ENCODE results near the gene SPATA31D3.
"Not testable (repeated sequence)": the region's sequence is repeated elsewhere in the genome, so short reads cannot be mapped to it uniquely, and the experiment has no call there.

SPATA31D3 gene

GRCh38 chr9:81943393-81943792 is at the start of gene SPATA31D3:
Gene SPATA31D3 (plus strand): TSS chr9:81943500. CDS start chr9:81943586, 86 bp downstream.
- not testable (repeated sequence) for H3K27ac ChIP-seq (ENCODE audit: low read length); H3K36me3 ChIP-seq (replicated peaks; ENCODE audit: low read depth, low read length); H3K79me2 ChIP-seq (ENCODE audit: low read length); H3K9me3 ChIP-seq (ENCODE audit: insufficient read depth, low read length); H3K9ac ChIP-seq (ENCODE audit: low read length); H3K4me2 ChIP-seq (ENCODE audit: low read length); H3K4me1 ChIP-seq (ENCODE audit: low read length); H4K20me1 ChIP-seq (ENCODE audit: insufficient read depth, low read length); H3K27me3 ChIP-seq (ENCODE audit: low read depth, low read length); H2AFZ ChIP-seq (ENCODE audit: low read depth, low read length); H3K4me3 ChIP-seq (ENCODE audit: low read length)

- Histone ChIP-seq H3K27ac (ENCODE audit: low read length) (no peak overlapping the region), H3K4me3 (ENCODE audit: low read length) (no peak overlapping the region), H3K4me2 (ENCODE audit: low read length) (no peak overlapping the region), H3K36me3 (replicated peaks; ENCODE audit: low read depth, low read length) (no peaks in the 10 kb centered on the region), H3K9me3 (ENCODE audit: insufficient read depth, low read length) (no peaks in the 10 kb centered on the region), H4K20me1 (ENCODE audit: insufficient read depth, low read length) (no peaks in the 10 kb centered on the region), H3K4me1 (ENCODE audit: low read length) (peaks cover 22% of the 10 kb centered on the region), H3K27me3 (ENCODE audit: low read depth, low read length) (no peaks in the 10 kb centered on the region), H3K9ac (ENCODE audit: low read length) (no peak overlapping the region), H3K79me2 (ENCODE audit: low read length) (no peaks in the 10 kb centered on the region), H2AFZ (ENCODE audit: low read depth, low read length) (no peak overlapping the region)
- no peak for TF ChIP-seq EZH2phosphoT487 (IDR thresholded peaks at IDR 0.05; ENCODE audit: low read depth)
- TF ChIP-seq, protein P1, sequence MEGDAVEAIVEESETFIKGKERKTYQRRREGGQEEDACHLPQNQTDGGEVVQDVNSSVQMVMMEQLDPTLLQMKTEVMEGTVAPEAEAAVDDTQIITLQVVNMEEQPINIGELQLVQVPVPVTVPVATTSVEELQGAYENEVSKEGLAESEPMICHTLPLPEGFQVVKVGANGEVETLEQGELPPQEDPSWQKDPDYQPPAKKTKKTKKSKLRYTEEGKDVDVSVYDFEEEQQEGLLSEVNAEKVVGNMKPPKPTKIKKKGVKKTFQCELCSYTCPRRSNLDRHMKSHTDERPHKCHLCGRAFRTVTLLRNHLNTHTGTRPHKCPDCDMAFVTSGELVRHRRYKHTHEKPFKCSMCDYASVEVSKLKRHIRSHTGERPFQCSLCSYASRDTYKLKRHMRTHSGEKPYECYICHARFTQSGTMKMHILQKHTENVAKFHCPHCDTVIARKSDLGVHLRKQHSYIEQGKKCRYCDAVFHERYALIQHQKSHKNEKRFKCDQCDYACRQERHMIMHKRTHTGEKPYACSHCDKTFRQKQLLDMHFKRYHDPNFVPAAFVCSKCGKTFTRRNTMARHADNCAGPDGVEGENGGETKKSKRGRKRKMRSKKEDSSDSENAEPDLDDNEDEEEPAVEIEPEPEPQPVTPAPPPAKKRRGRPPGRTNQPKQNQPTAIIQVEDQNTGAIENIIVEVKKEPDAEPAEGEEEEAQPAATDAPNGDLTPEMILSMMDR (IDR thresholded peaks at IDR 0.05; ENCODE audit: low read depth, low read length), result no peak
Measured at GRCh38 chr9:81893929-81894328, 49.4 kb upstream of the SPATA31D3 start.

GRCh38 chr9:81894891-81895290 is 48.4 kb upstream of the SPATA31D3 start:
- Histone ChIP-seq H4K20me1 (ENCODE audit: insufficient read depth, low read length) (no peaks in the 10 kb centered on the region), H3K9me3 (ENCODE audit: insufficient read depth, low read length) (no peaks in the 10 kb centered on the region), H3K4me1 (ENCODE audit: low read length) (peaks cover 22% of the 10 kb centered on the region), H3K36me3 (replicated peaks; ENCODE audit: low read depth, low read length) (no peaks in the 10 kb centered on the region), H3K4me2 (ENCODE audit: low read length) (peak overlapping the region; percentile 42), H3K27ac (ENCODE audit: low read length) (no peak overlapping the region), H3K79me2 (ENCODE audit: low read length) (no peaks in the 10 kb centered on the region), H3K27me3 (ENCODE audit: low read depth, low read length) (no peaks in the 10 kb centered on the region), H2AFZ (ENCODE audit: low read depth, low read length) (no peak overlapping the region), H3K9ac (ENCODE audit: low read length) (no peak overlapping the region), H3K4me3 (ENCODE audit: low read length) (no peak overlapping the region)
- TF ChIP-seq, protein P1 (IDR thresholded peaks at IDR 0.05; ENCODE audit: low read depth, low read length), result no peak
- TF ChIP-seq EZH2phosphoT487 (IDR thresholded peaks at IDR 0.05; ENCODE audit: low read depth), result no peak

DNA sequence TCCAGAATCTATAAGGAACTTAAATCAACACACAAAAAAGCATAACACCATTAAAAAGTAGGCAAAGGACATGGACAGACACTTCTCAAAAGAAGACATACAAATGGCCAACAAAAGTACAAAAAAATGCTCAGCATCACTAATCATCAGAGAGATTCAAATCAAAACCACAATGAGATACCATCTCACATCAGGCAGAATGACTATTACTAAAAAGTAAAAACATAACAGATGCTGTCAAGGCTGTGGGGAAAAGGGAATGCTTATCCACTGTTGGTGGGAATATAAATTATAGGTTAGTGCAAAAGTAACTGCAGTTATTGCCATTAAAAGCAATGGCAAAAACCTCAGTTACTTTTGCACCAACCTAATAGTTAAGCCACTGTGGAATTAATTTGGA is 47.2 kb upstream of the SPATA31D3 start:
- peaks cover 22% of the 10 kb centered on the region for H3K4me1 ChIP-seq (ENCODE audit: low read length)
- no peaks in the 10 kb centered on the region for H3K36me3 ChIP-seq (replicated peaks; ENCODE audit: low read depth, low read length)
- H3K27me3 ChIP-seq (ENCODE audit: low read depth, low read length), result no peaks in the 10 kb centered on the region; the same call in 1 of the 2 replicates
- no peak for TF ChIP-seq EZH2phosphoT487 (IDR thresholded peaks at IDR 0.05; ENCODE audit: low read depth)
- TF ChIP-seq, protein P1 (IDR thresholded peaks at IDR 0.05; ENCODE audit: low read depth, low read length), result no peak
- H3K27ac ChIP-seq (ENCODE audit: low read length), result no peak overlapping the region
- no peak overlapping the region for H2AFZ ChIP-seq (ENCODE audit: low read depth, low read length)
- H3K4me2 ChIP-seq (ENCODE audit: low read length), result no peak overlapping the region
- no peaks in the 10 kb centered on the region for H3K79me2 ChIP-seq (ENCODE audit: low read length)
- no peaks in the 10 kb centered on the region for H4K20me1 ChIP-seq (ENCODE audit: insufficient read depth, low read length)
- no peaks in the 10 kb centered on the region for H3K9me3 ChIP-seq (ENCODE audit: insufficient read depth, low read length)
- no peak overlapping the region for H3K9ac ChIP-seq (ENCODE audit: low read length)
- H3K4me3 ChIP-seq (ENCODE audit: low read length), result no peak overlapping the region

DNA sequence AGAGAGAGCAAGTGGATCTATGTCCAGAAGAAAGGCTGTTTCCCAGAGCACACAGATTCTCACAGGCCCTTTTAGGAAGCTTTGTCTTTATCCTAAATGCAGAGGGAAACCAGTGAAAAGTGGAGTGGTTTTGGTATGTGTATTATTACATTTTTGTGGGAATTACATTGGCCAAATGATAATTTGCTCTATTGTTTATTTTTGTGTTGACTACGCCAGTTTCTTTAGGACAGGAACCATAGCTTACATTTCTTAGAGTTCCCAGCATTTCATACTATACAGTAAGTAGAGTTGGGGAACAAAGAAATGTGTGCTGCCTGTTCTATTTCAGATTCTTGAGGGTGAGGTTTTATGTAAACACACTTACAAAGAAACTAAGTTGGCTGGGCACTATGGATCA is 44.4 kb upstream of the SPATA31D3 start:
- Histone ChIP-seq H3K79me2 (ENCODE audit: low read length) (no peaks in the 10 kb centered on the region), H3K9ac (ENCODE audit: low read length) (no peak overlapping the region), H4K20me1 (ENCODE audit: insufficient read depth, low read length) (no peaks in the 10 kb centered on the region), H3K4me1 (ENCODE audit: low read length) (peaks cover 22% of the 10 kb centered on the region), H3K27ac (ENCODE audit: low read length) (no peak overlapping the region), H3K36me3 (replicated peaks; ENCODE audit: low read depth, low read length) (no peaks in the 10 kb centered on the region), H3K9me3 (ENCODE audit: insufficient read depth, low read length) (no peaks in the 10 kb centered on the region), H3K4me2 (ENCODE audit: low read length) (no peak overlapping the region), H2AFZ (ENCODE audit: low read depth, low read length) (no peak overlapping the region), H3K4me3 (ENCODE audit: low read length) (no peak overlapping the region), H3K27me3 (ENCODE audit: low read depth, low read length) (no peaks in the 10 kb centered on the region; the same call in 1 of the 2 replicates)
- no peak for TF ChIP-seq EZH2phosphoT487 (IDR thresholded peaks at IDR 0.05; ENCODE audit: low read depth)
- TF ChIP-seq, protein P1 (IDR thresholded peaks at IDR 0.05; ENCODE audit: low read depth, low read length), result no peak

All from OCI-LY3 (cell line).